Measurements from ENCODE around the gene ALPG.

Gene ALPG

GRCh38 chr2:232415138-232415690, 8.6 kb downstream of the ALPG start:
- no peaks in the 10 kb centered on the region for H3K36me3 ChIP-seq (ENCODE audit: low read length)
- H3K4me2 ChIP-seq (ENCODE audit: low read depth, low read length, poor library complexity, severe bottlenecking) = no peak overlapping the region
- H3K9me2 ChIP-seq (replicated peaks; ENCODE audit: insufficient read depth, low read length) = no peaks in the 10 kb centered on the region
- no peak overlapping the region for H2AFZ ChIP-seq (ENCODE audit: low read depth, low read length, severe bottlenecking)
- no peak overlapping the region for H3K4me3 ChIP-seq (ENCODE audit: insufficient read depth, low read length, poor library complexity, severe bottlenecking)
- no peaks in the 10 kb centered on the region for H3K27me3 ChIP-seq (ENCODE audit: low read length)
- H4K20me1 ChIP-seq (ENCODE audit: low read depth, low read length) = no peaks in the 10 kb centered on the region
- H3K9me3 ChIP-seq (ENCODE audit: insufficient read depth, low read length) = no peaks in the 10 kb centered on the region
- no peak overlapping the region for H3K9ac ChIP-seq (ENCODE audit: low read length)
- TF ChIP-seq CTCF (IDR thresholded peaks at IDR 0.05; ENCODE audit: insufficient read depth, low read length, poor library complexity, severe bottlenecking) = no peak
- no peak for TF ChIP-seq EZH2phosphoT487 (conservative IDR thresholded peaks at IDR 0.05; ENCODE audit: low read length)
- no peaks in the 10 kb centered on the region for H3K79me2 ChIP-seq (ENCODE audit: insufficient read depth, low read length)
- H3F3A ChIP-seq (ENCODE audit: insufficient read depth) = no peaks in the 10 kb centered on the region
- H3K27ac ChIP-seq (ENCODE audit: low read depth, low read length) = no peak overlapping the region

- Histone ChIP-seq H3F3A (ENCODE audit: insufficient read depth) (no peaks in the 10 kb centered on the region), H3K9me3 (ENCODE audit: insufficient read depth, low read length) (no peaks in the 10 kb centered on the region), H3K27me3 (ENCODE audit: low read length) (no peaks in the 10 kb centered on the region), H3K9ac (ENCODE audit: low read length) (no peak overlapping the region), H3K27ac (ENCODE audit: low read depth, low read length) (no peak overlapping the region), H3K4me2 (ENCODE audit: low read depth, low read length, poor library complexity, severe bottlenecking) (no peak overlapping the region), H3K36me3 (ENCODE audit: low read length) (no peaks in the 10 kb centered on the region), H3K4me3 (ENCODE audit: insufficient read depth, low read length, poor library complexity, severe bottlenecking) (no peak overlapping the region), H3K79me2 (ENCODE audit: insufficient read depth, low read length) (no peaks in the 10 kb centered on the region), H2AFZ (ENCODE audit: low read depth, low read length, severe bottlenecking) (no peak overlapping the region), H3K9me2 (replicated peaks; ENCODE audit: insufficient read depth, low read length) (no peaks in the 10 kb centered on the region), H4K20me1 (ENCODE audit: low read depth, low read length) (no peaks in the 10 kb centered on the region)
- no peak for TF ChIP-seq EZH2phosphoT487 (conservative IDR thresholded peaks at IDR 0.05; ENCODE audit: low read length)
- no peak for TF ChIP-seq CTCF (IDR thresholded peaks at IDR 0.05; ENCODE audit: insufficient read depth, low read length, poor library complexity, severe bottlenecking)
Observed at GRCh38 chr2:232415736-232416520, 9.3 kb downstream of the ALPG start.

GRCh38 chr2:232416521-232417470, 10.2 kb downstream of the ALPG start:
- Histone ChIP-seq H4K20me1 (ENCODE audit: low read depth, low read length) (no peaks in the 10 kb centered on the region), H3K27me3 (ENCODE audit: low read length) (no peaks in the 10 kb centered on the region), H3K27ac (ENCODE audit: low read depth, low read length) (no peak overlapping the region), H3K9me3 (ENCODE audit: insufficient read depth, low read length) (no peaks in the 10 kb centered on the region), H2AFZ (ENCODE audit: low read depth, low read length, severe bottlenecking) (no peak overlapping the region), H3K36me3 (ENCODE audit: low read length) (no peaks in the 10 kb centered on the region), H3F3A (ENCODE audit: insufficient read depth) (no peaks in the 10 kb centered on the region), H3K9me2 (replicated peaks; ENCODE audit: insufficient read depth, low read length) (no peaks in the 10 kb centered on the region), H3K4me2 (ENCODE audit: low read depth, low read length, poor library complexity, severe bottlenecking) (no peak overlapping the region), H3K79me2 (ENCODE audit: insufficient read depth, low read length) (no peaks in the 10 kb centered on the region), H3K9ac (ENCODE audit: low read length) (no peak overlapping the region), H3K4me3 (ENCODE audit: insufficient read depth, low read length, poor library complexity, severe bottlenecking) (no peak overlapping the region)
- TF ChIP-seq CTCF (IDR thresholded peaks at IDR 0.05; ENCODE audit: insufficient read depth, low read length, poor library complexity, severe bottlenecking) (no peak), EZH2phosphoT487 (conservative IDR thresholded peaks at IDR 0.05; ENCODE audit: low read length) (no peak)
